Ovary (tissue), 9 donors: Measurements from ENCODE around the gene FANCC. TPM values are rescaled to one million over a fixed set of nuclear protein-coding genes. Genes with fewer than 3 reads are reported as not detected.

Source experiments
- DNase-seq, 5 donors: peaks; one replicate each; pipeline ENCODE4 v3.0.0-alpha.2; 2019 to 2020
- H3K27ac ChIP-seq, 2 donors: fragments of 200-600 bp; one replicate each; pipeline versions ENCODE4 v1.5.1 to v1.8.0; 2019 to 2022
- H3K27me3 ChIP-seq: fragments of 200-600 bp; one replicate; pipeline ENCODE4 v1.8.0; 2022
- H3K36me3 ChIP-seq: fragments of 200-600 bp; sonication (generic); one replicate; pipeline ENCODE4 v1.5.1; 2019
- H3K4me1 ChIP-seq: one replicate; pipeline ENCODE4 v1.8.1; 2013; ENCODE audit warnings: mild to moderate bottlenecking, moderate library complexity; ENCODE audit not compliant: insufficient read depth
- H3K4me3 ChIP-seq: fragments of 200-600 bp; sonication (generic); one replicate; pipeline ENCODE4 v1.5.1; 2017
- H3K9me3 ChIP-seq, 2 donors: fragments of 200-600 bp in 1 of 2; sonication (generic) in 1 of 2; one replicate each; pipeline versions ENCODE4 v1.5.1 to v1.8.1; 2013 to 2019; ENCODE audit warnings: mild to moderate bottlenecking in 1 of 2, moderate library complexity in 1 of 2
- CTCF ChIP-seq, 3 donors: fragments of 450-650 bp in 2 of 3; fragments of 200-600 bp in 1 of 3; IDR thresholded peaks; one replicate each; pipeline versions ENCODE4 v1.5.1 to v1.8.0; 2016 to 2022; ENCODE audit warnings: antibody characterized with exemption in 3 of 3, mild to moderate bottlenecking in 1 of 3
- EP300 ChIP-seq: sonication (generic); formaldehyde crosslinking; IDR thresholded peaks from one replicate; pipeline ENCODE4 v1.6.1; 2017; ENCODE audit warnings: antibody characterized with exemption
- POLR2A ChIP-seq: fragments of 450-650 bp; IDR thresholded peaks from one replicate; pipeline ENCODE4 v1.6.1; 2017; ENCODE audit warnings: antibody characterized with exemption, mild to moderate bottlenecking, moderate library complexity
- WGBS, 3 donors: extraction: QIAGEN DNeasy Blood & Tissue Kit in 1 of 3; methylation state at CpG; one replicate each; pipeline versions ENCODE4 v1.1.5 to v1.1.7; 2013 to 2017; 5-methylcytosine and 5-hydroxymethylcytosine counted together
- intact Hi-C, 4 donors: fragments of 100-400 bp; cut with DNase I; formaldehyde crosslinking; loops; one replicate each; pipeline versions ENCODE4 v1.11.0 to v1.15.1; 2022 to 2023
- polyA plus RNA-seq, 2 donors: library from polyadenylated mRNA; stranded (reverse); fragments of 200-250 nt in 1 of 2; fragments of 350-450 nt in 1 of 2; fragmentation: Illumina TruSeq in 1 of 2; extraction: RNeasy Lipid Tissue Mini Kit (QIAGEN cat#74804) in 1 of 2; gene quantifications; one replicate each; pipeline ENCODE4 v1.2.3, GENCODE V29; 2013 to 2014
- total RNA-seq, 7 donors: library from RNA; depleted of rRNA in 2 of 7; stranded (reverse); fragments of >200 nt in 2 of 7; fragmentation: NEBNext Ultra II Directional in 3 of 7; extraction: Animal tissue kit (Norgen Biotek cat#: 25700) in 3 of 7; gene quantifications; one replicate each; pipeline versions ENCODE4 v1.1.0 to v1.2.4, GENCODE V29; 2016 to 2023
- donor health status: DM: no; HTN: no; CAD: no; lungs with moderate emphysema.
- donor health status: DM: no; HTN: no; CAD: no.
- donor health status: Bipolar disorder and iron deficiency.
- donor health status: DM: yes; HTN: yes; CAD: no.
- donor health status: DM: no; HTN: no; CAD: no.
- donor health status: DM: yes; HTN: yes; CAD: no.

Gene FANCC
- total and polyA plus RNA-seq, 9 donors, result 2.9 to 7.5 (median 4.9) TPM

DNA sequence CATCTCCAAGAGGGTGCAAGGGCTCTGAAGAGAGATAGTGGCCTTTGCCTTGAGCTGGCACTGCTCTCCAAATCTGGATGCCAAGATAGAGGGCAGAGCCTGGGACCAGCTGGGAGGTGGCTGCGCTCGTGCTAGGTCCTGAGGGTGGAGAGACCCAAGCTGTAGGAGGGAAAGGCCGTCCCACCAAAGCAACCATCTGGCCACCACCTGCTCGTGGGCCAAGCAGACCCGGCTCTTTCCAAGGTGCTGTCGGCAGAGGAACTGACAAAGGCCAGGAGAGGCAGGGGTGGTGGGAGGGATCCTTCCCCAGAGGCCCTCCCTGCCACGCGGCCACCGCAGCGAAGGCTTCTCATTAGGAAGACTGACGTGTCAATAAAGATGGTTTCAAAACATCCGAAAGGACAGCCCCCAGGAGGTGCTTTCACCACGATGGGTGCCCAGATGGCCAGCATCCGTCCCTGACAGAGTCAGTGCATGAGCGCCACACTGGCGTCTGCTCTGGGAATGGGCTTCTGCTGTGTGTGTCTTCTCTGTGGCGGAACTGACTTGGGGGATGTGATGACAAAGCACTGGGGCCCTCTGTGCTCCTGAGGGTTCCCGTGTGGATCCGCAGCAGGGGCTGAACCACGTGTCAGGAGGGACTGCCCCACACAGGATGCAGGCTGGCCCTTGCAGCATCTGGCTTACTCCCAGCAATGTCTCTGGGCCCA, 213.5 kb downstream of the FANCC start:
- WGBS, 3 donors, result 59 to 61% (median 61%) methylated on average over 20 of the region's 20 CpGs
- H3K4me3 ChIP-seq, result no peak overlapping the region
- no peaks in the 10 kb centered on the region for H3K27me3 ChIP-seq
- TF ChIP-seq EP300, result no peak
- TF ChIP-seq CTCF (IDR thresholded peaks at IDR 0.05), result no peak
- no peak for TF ChIP-seq POLR2A
- peak in 1 of 5 donors; percentile 21 for DNase-seq
- H3K27ac ChIP-seq, result no peak overlapping the region
- no peaks in the 10 kb centered on the region for H3K36me3 ChIP-seq
- no peaks in the 10 kb centered on the region for H3K9me3 ChIP-seq
- H3K4me1 ChIP-seq, result peaks cover 13% of the 10 kb centered on the region
- intact Hi-C loops, result no loop called here

DNA sequence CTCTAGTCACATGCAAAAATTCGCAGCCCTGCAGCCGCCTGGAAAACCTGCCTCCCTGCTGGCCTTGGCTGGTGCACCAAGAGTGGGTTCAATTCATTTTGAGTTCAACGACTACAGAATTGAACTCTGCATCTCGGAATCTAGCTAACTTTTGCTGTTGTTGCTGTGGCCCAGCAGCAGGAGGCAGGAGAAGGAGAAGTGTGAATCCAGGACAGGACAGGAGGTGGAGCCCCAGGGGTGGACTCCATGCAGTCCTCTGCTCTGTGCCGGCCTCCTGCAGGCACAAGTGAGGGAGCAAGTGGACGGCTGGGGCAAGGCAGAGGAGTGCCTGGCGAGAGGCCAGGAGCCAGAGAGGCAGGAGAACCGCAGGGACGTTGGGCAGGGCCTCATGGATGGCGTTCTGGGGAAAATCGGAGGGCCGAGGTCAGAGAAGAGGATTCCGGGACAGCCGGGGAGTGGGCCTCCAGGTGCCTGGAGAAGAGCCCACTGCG, 214.2 kb downstream of the FANCC start:
- Histone ChIP-seq H3K36me3 (no peaks in the 10 kb centered on the region), H3K9me3 (no peaks in the 10 kb centered on the region), H3K27ac (no peak overlapping the region), H3K27me3 (no peaks in the 10 kb centered on the region), H3K4me3 (no peak overlapping the region), H3K4me1 (peaks cover 16% of the 10 kb centered on the region)
- WGBS, 3 donors, result 61 to 68% (median 63%) methylated on average over 15 of the region's 15 CpGs
- DNase-seq, result peak in 2 of 5 donors; percentile 31
- TF ChIP-seq POLR2A (no peak), CTCF (IDR thresholded peaks at IDR 0.05) (no peak), EP300 (no peak)
- intact Hi-C loops, result no loop called here

DNA sequence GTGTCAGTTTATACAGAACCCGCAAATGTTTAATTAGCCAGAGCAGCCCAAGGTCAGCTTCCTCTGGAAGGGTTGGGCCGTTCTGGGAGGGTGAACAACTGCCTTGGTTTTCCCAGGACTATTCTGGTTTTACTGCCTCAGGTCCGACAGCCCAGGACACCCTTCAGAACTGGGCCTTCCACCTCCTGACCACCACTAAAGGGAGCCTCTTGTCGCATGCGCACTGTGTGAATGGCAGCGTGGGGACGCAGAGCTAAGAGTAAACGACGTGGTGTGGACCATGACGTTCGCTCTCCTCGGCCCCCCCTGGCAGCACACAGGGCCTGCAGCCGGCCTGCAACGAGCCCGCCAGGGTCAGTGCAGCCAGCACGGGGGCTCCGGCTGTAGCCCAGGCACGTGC, 214.9 kb downstream of the FANCC start:
- intact Hi-C loops, result no loop called here
- no peak for DNase-seq
- TF ChIP-seq POLR2A (no peak), EP300 (no peak), CTCF (IDR thresholded peaks at IDR 0.05) (no peak)
- H3K9me3 ChIP-seq, result no peaks in the 10 kb centered on the region
- WGBS, 3 donors, result 75 to 86% (median 79%) methylated on average over 18 of the region's 18 CpGs
- no peak overlapping the region for H3K27ac ChIP-seq
- H3K4me1 ChIP-seq, result peaks cover 16% of the 10 kb centered on the region
- no peak overlapping the region for H3K4me3 ChIP-seq
- no peaks in the 10 kb centered on the region for H3K36me3 ChIP-seq
- H3K27me3 ChIP-seq, result no peaks in the 10 kb centered on the region

DNA sequence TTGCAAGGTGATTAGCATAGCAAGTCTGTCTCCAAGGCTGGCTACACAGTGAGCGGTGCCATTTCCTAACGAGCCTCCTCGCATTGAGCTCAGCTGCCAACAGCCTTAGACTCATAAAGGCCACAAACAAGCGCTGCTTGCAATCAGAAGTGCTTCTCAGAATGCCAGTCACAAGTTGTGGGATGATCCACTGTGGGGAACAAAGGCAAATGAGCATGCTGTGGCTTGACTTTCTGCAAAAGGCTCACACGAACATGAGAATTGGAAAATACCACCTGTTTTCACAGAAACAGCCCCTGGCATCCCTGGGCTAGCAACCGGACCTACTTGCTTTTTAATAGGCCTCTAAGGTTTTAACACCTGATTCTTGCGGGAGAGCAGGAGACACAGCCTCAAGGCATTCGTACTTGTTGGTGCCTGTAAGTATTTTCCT, 215.5 kb downstream of the FANCC start:
- no peaks in the 10 kb centered on the region for H3K9me3 ChIP-seq
- no peak overlapping the region for H3K4me3 ChIP-seq
- peaks cover 16% of the 10 kb centered on the region for H3K4me1 ChIP-seq
- H3K27me3 ChIP-seq, result no peaks in the 10 kb centered on the region
- intact Hi-C loops, result no loop called here
- no peak for TF ChIP-seq EP300
- TF ChIP-seq POLR2A, result no peak
- TF ChIP-seq CTCF (IDR thresholded peaks at IDR 0.05), result no peak
- 80 to 93% (median 84%) methylated on average over 8 of the region's 8 CpGs for WGBS, 3 donors
- no peaks in the 10 kb centered on the region for H3K36me3 ChIP-seq
- no peak for DNase-seq
- H3K27ac ChIP-seq, result no peak overlapping the region
